HG03280 (cell line): ENCODE measurements around the gene C3orf62.
A peak's percentile ranks its signal among the peaks of the same experiment; 100 is the strongest.

ENCODE experiments used
- ATAC-seq: cut with Tn5 transposase; IDR thresholded peaks from one replicate; pipeline ENCODE4 v1.9.1; 2021; ENCODE audit warnings: mild to moderate bottlenecking, moderate library complexity; ENCODE audit not compliant: unreplicated experiment

C3orf62 gene

GRCh38 chr3:49276475-49277382 is at the start of gene C3orf62:
Gene C3orf62 (minus strand): TSS chr3:49277232. CDS start chr3:49276872, 360 bp downstream.
- ATAC-seq: peak; percentile 76

GRCh38 chr3:49324768-49325167 is 47.7 kb upstream of the C3orf62 start:
- no peak for ATAC-seq

- no peak for ATAC-seq
Measured at GRCh38 chr3:49316696-49317457, 39.8 kb upstream of the C3orf62 start.

GRCh38 chr3:49313896-49314688 is 37.1 kb upstream of the C3orf62 start:
- ATAC-seq: no peak

GRCh38 chr3:49311283-49311682 is 34.3 kb upstream of the C3orf62 start:
- no peak for ATAC-seq

- no peak for ATAC-seq
Measured at GRCh38 chr3:49310677-49311076, 33.6 kb upstream of the C3orf62 start.

- no peak for ATAC-seq
Measured at GRCh38 chr3:49305608-49306007, 28.6 kb upstream of the C3orf62 start.

- no peak for ATAC-seq
Measured at GRCh38 chr3:49302613-49303012, 25.6 kb upstream of the C3orf62 start.

GRCh38 chr3:49300595-49300994 is 23.6 kb upstream of the C3orf62 start:
- ATAC-seq: no peak

GRCh38 chr3:49298511-49298910 is 21.5 kb upstream of the C3orf62 start:
- no peak for ATAC-seq

GRCh38 chr3:49296781-49297411 is 19.9 kb upstream of the C3orf62 start:
- no peak for ATAC-seq

- ATAC-seq: no peak
Measured at GRCh38 chr3:49295489-49296058, 18.5 kb upstream of the C3orf62 start.

- no peak for ATAC-seq
Measured at GRCh38 chr3:49294343-49294742, 17.3 kb upstream of the C3orf62 start.

GRCh38 chr3:49283997-49284396 is 7.0 kb upstream of the C3orf62 start:
- ATAC-seq: no peak

- no peak for ATAC-seq
Measured at GRCh38 chr3:49279376-49279775, 2.3 kb upstream of the C3orf62 start.

GRCh38 chr3:49278548-49278947 is 1.5 kb upstream of the C3orf62 start:
- ATAC-seq: no peak

- ATAC-seq: no peak
Measured at GRCh38 chr3:49277383-49277775, 347 bp upstream of the C3orf62 start.

- ATAC-seq: no peak
Measured at GRCh38 chr3:49273825-49274532, 3.1 kb downstream of the C3orf62 start.

GRCh38 chr3:49271047-49271446 is 6.0 kb downstream of the C3orf62 start:
- ATAC-seq: no peak

GRCh38 chr3:49270156-49270500 is 6.9 kb downstream of the C3orf62 start:
- ATAC-seq: no peak
